Measurements from ENCODE around the gene DCLRE1A. TPM values are rescaled to one million over a fixed set of nuclear protein-coding genes. Genes with fewer than 3 reads are reported as not detected.

Gene DCLRE1A
- total and polyA plus RNA-seq, 4 experiments from 2014 or later: 3.3 to 5.3 (median 4.6) TPM

DNA sequence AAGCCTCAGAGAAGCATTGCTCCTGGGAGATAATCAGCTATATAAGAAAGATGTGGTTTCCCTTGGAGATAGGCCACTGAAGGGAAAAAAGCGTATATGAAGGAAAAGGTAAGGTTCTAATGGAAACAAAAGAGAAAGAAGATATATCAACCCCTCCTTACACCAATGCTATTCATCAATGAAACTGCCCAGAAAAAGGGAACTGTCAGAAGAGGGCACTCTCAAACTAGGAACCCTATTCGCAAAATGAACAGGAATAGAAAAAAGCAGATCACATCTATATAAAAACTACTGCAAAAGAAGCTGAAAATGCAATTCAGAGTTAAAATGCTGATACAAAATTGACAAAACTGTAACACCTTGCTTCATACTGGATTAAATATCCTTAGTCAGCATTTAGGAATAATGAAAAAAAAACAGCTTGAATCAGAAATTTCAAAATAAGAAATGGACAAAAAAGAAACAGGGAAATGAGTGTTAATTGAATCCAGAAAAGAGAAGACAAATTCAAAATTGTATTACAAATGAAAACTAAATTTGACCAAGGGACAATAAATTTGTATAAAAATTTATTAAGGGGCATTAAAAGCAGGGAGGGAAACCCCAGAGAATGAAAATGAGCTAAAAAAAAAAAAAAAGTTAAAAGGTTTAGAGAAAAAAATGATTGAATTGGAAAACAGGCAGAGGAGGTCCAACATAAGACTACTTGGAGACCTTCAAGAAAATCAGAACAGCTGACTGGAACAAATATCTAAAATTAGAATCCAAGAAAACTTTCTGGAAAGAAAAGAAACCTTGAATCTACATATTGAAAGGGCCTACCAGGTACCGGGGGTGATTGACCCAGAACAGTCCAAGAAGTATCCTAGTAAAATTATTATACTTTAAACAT is 18.5 kb upstream of the DCLRE1A start:
- H3K27ac ChIP-seq (ENCODE audit: low read depth, low read length): no peak overlapping the region
- peaks cover 34 to 55% of the 10 kb centered on the region in 2 donors for H3K36me3 Mint-ChIP-seq

DNA sequence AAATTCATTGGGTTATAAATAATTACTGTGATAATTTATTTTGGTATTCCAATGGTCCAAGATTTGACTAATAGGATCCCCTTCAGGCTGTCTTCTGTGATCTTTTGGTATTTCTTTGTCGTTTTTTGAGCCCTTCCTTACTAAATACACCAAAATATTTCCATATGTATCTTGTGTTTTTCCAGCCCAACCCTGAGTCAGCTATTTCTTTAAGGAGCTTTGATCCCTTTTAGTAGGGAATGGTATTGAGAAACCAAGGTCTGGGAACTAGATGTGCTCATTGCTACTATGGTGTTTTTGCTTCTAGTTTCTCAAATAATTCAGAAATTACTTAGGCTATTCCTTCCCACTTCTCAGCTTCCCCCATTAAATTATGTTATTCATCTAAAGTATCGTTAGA is 15.9 kb upstream of the DCLRE1A start:
- Histone ChIP-seq H3K9me3 (ENCODE audit: control insufficient read depth in 1 of 2, low read length in 2 of 2) (no peaks in the 10 kb centered on the region), H3K4me1 (ENCODE audit: insufficient read depth, low read length) (no peaks in the 10 kb centered on the region), H3K27ac (ENCODE audit: low read depth, low read length) (no peak overlapping the region), H3K36me3 (ENCODE audit: insufficient read depth, low read length) (no peaks in the 10 kb centered on the region), H3K4me3 (ENCODE audit: low read length in 2 of 2) (no peak overlapping the region), H3K27me3 (ENCODE audit: insufficient read depth, low read length) (no peaks in the 10 kb centered on the region)
- ChIA-PET CTCF (ENCODE audit: partially characterized antibody) (no interaction called here), POLR2A (ENCODE audit: partially characterized antibody) (no interaction called here)
- no peak for DNase-seq
- H3K9me3 Mint-ChIP-seq: peaks cover 0 to 12% (median 8%) of the 10 kb centered on the region in 8 donors
- intact Hi-C loops (cut with micrococcal nuclease): loop anchor here (5.0 kb wide), 1 partner anchor 233 kb away; no protein-coding TSS in a partner anchor
- peaks cover 7 to 21% (median 16%) of the 10 kb centered on the region in 4 donors for H3K4me1 Mint-ChIP-seq
- H3K36me3 Mint-ChIP-seq: peaks cover 30 to 39% of the 10 kb centered on the region in 2 donors
- H3K27ac Mint-ChIP-seq: no peak overlapping the region
- no peak overlapping the region for H3K4me3 Mint-ChIP-seq
- H3K27me3 Mint-ChIP-seq: no peaks in the 10 kb centered on the region

More for the DNA sequence above, 18.5 kb upstream of the DCLRE1A start:
- CTCF ChIA-PET (ENCODE audit: partially characterized antibody): interaction anchor here (0.7 to 1.0 kb wide), 3 partner anchors 10 to 231 kb away, joined by 3 read pairs; no protein-coding TSS in a partner anchor
- Mint-ChIP-seq H3K27me3 (no peaks in the 10 kb centered on the region), H3K9me3 (peaks cover 0 to 12% (median 8%) of the 10 kb centered on the region in 8 donors), H3K27ac (no peak overlapping the region), H3K4me3 (no peak overlapping the region), H3K4me1 (peaks cover 7 to 30% (median 15%) of the 10 kb centered on the region in 4 donors)
- H3K4me3 ChIP-seq (ENCODE audit: low read length in 2 of 2): no peak overlapping the region
- no peaks in the 10 kb centered on the region for H3K36me3 ChIP-seq (ENCODE audit: insufficient read depth, low read length)
- H3K9me3 ChIP-seq (ENCODE audit: control insufficient read depth in 1 of 2, low read length in 2 of 2): no peaks in the 10 kb centered on the region
- intact Hi-C loops (cut with micrococcal nuclease): loop anchor here (5.0 kb wide), 1 partner anchor 230 kb away; no protein-coding TSS in a partner anchor
- no peak for DNase-seq
- POLR2A ChIA-PET (ENCODE audit: partially characterized antibody): interaction anchor here (0.7 kb wide), 1 partner anchor 33 kb away, joined by 4 read pairs; no protein-coding TSS in a partner anchor
- H3K4me1 ChIP-seq (ENCODE audit: insufficient read depth, low read length): no peaks in the 10 kb centered on the region
- no peaks in the 10 kb centered on the region for H3K27me3 ChIP-seq (ENCODE audit: insufficient read depth, low read length)

- Histone ChIP-seq H3K27me3 (ENCODE audit: insufficient read depth, low read length) (no peaks in the 10 kb centered on the region), H3K9me3 (ENCODE audit: control insufficient read depth in 1 of 2, low read length in 2 of 2) (no peaks in the 10 kb centered on the region), H3K4me3 (ENCODE audit: low read length in 2 of 2) (no peak overlapping the region), H3K36me3 (ENCODE audit: insufficient read depth, low read length) (no peaks in the 10 kb centered on the region), H3K4me1 (ENCODE audit: insufficient read depth, low read length) (no peaks in the 10 kb centered on the region), H3K27ac (ENCODE audit: low read depth, low read length) (no peak overlapping the region)
- Mint-ChIP-seq H3K9me3 (peaks cover 0 to 12% (median 7%) of the 10 kb centered on the region in 8 donors), H3K27me3 (no peaks in the 10 kb centered on the region), H3K27ac (no peak overlapping the region), H3K4me1 (peaks cover 4 to 13% (median 11%) of the 10 kb centered on the region in 4 donors), H3K36me3 (peaks cover 29 to 42% of the 10 kb centered on the region in 2 donors), H3K4me3 (no peak overlapping the region)
- no peak for DNase-seq
- CTCF ChIA-PET (ENCODE audit: partially characterized antibody): no interaction called here
- intact Hi-C loops (cut with micrococcal nuclease): no loop called here
- POLR2A ChIA-PET (ENCODE audit: partially characterized antibody): no interaction called here
Observed at GRCh38 chr10:113867904-113868303, 14.0 kb upstream of the DCLRE1A start.

DNA sequence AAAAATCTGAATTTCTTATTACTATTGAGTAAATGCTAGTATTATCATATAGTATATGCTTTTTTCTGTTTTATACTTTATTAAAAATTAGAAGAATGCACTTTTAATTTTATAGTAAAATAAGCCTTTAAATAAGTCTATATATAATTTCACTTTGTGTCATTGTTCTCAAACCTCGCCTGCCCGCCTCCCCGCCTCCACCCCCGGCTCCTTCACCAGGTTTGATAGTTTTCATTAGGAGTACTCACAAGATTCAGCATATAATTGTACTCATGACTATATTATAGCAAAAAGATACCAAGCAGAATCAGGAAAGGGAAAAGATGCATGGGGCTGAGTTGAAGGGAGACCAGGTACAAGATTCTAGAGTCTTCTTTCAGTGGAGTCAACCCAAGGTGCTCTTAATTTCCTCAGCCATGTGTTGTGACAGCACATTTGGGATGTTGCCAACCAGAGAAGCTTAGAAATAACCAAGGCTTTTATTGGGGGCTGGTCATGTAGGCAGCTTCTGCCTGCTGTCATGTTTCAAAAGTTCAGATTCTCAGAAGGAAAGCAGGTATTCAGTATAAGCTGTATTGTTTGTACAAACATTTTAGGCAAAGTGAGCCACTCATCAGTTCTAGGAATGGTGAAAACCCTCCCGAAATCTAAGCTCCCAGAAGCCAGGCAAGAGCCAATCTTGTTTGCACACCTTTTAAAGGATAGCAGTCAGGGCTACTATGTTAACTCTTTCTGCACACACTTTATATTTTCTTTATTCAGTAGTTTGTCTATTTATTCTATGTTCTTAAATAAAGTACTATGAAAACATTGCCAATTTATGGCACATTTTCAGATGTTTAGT is 12.9 kb upstream of the DCLRE1A start:
- no peak overlapping the region for H3K4me3 Mint-ChIP-seq
- ChIA-PET POLR2A (ENCODE audit: partially characterized antibody) (no interaction called here), CTCF (ENCODE audit: partially characterized antibody) (no interaction called here)
- Histone ChIP-seq H3K27me3 (ENCODE audit: insufficient read depth, low read length) (no peaks in the 10 kb centered on the region), H3K27ac (ENCODE audit: low read depth, low read length) (no peak overlapping the region), H3K4me1 (ENCODE audit: insufficient read depth, low read length) (no peaks in the 10 kb centered on the region), H3K4me3 (ENCODE audit: low read length in 2 of 2) (no peak overlapping the region), H3K36me3 (ENCODE audit: insufficient read depth, low read length) (no peaks in the 10 kb centered on the region), H3K9me3 (ENCODE audit: control insufficient read depth in 1 of 2, low read length in 2 of 2) (no peaks in the 10 kb centered on the region)
- H3K4me1 Mint-ChIP-seq: peaks cover 4 to 13% (median 11%) of the 10 kb centered on the region in 4 donors
- H3K36me3 Mint-ChIP-seq: peaks cover 23 to 38% of the 10 kb centered on the region in 2 donors
- H3K27me3 Mint-ChIP-seq: no peaks in the 10 kb centered on the region
- no peak for DNase-seq
- H3K9me3 Mint-ChIP-seq: peaks cover 0 to 3% (median 1%) of the 10 kb centered on the region in 8 donors
- intact Hi-C loops (cut with micrococcal nuclease): no loop called here
- H3K27ac Mint-ChIP-seq: peak overlapping the region in 1 of 7 donors; percentile 24

DNA sequence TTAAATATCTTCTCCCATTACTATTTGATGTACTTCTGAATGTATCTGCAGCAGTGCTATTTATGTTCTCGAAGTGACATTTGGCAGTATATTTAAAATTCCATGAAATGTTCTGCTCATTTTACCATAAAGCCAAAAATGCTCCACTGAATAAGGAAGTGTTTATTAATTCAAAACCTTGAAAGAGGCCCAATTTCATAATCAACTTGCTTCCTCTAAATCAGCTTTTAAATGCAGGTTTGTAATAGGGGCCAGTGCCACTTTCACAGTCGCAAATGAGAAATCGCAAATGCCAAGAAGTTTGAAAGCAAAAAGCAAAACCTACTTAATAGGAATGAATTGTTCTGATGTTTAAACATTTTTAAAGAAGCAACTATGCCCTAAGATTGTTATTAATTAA is 12.0 kb upstream of the DCLRE1A start:
- H3K4me1 ChIP-seq (ENCODE audit: insufficient read depth, low read length): no peaks in the 10 kb centered on the region
- Mint-ChIP-seq H3K4me1 (peaks cover 5 to 15% (median 12%) of the 10 kb centered on the region in 4 donors), H3K36me3 (peaks cover 27 to 40% of the 10 kb centered on the region in 2 donors), H3K27ac (no peak overlapping the region), H3K9me3 (peaks cover 0 to 4% (median 0%) of the 10 kb centered on the region in 8 donors), H3K4me3 (no peak overlapping the region), H3K27me3 (no peaks in the 10 kb centered on the region)
- intact Hi-C loops (cut with micrococcal nuclease): no loop called here
- no peak overlapping the region for H3K27ac ChIP-seq (ENCODE audit: low read depth, low read length)
- H3K4me3 ChIP-seq (ENCODE audit: low read length in 2 of 2): no peak overlapping the region
- no peaks in the 10 kb centered on the region for H3K27me3 ChIP-seq (ENCODE audit: insufficient read depth, low read length)
- CTCF ChIA-PET (ENCODE audit: partially characterized antibody): no interaction called here
- H3K9me3 ChIP-seq (ENCODE audit: control insufficient read depth in 1 of 2, low read length in 2 of 2): no peaks in the 10 kb centered on the region
- no peaks in the 10 kb centered on the region for H3K36me3 ChIP-seq (ENCODE audit: insufficient read depth, low read length)
- POLR2A ChIA-PET (ENCODE audit: partially characterized antibody): no interaction called here
- DNase-seq: no peak

- Mint-ChIP-seq H3K27ac (no peak overlapping the region), H3K27me3 (no peaks in the 10 kb centered on the region), H3K36me3 (peaks cover 42 to 46% of the 10 kb centered on the region in 2 donors), H3K4me3 (no peak overlapping the region), H3K4me1 (peaks cover 15 to 36% (median 27%) of the 10 kb centered on the region in 4 donors), H3K9me3 (peaks cover 0 to 6% (median 0%) of the 10 kb centered on the region in 8 donors)
- CTCF ChIA-PET (ENCODE audit: partially characterized antibody): interaction anchor here (1.1 kb wide), 1 partner anchor 13 kb away, joined by 3 read pairs; no protein-coding TSS in a partner anchor
- POLR2A ChIA-PET (ENCODE audit: partially characterized antibody): no interaction called here
- intact Hi-C loops (cut with micrococcal nuclease): no loop called here
- H3K36me3 ChIP-seq (ENCODE audit: insufficient read depth, low read length): peaks cover 5% of the 10 kb centered on the region
- H3K4me1 ChIP-seq (ENCODE audit: insufficient read depth, low read length): peaks cover 30% of the 10 kb centered on the region
- no peak overlapping the region for H3K4me3 ChIP-seq (ENCODE audit: low read length in 2 of 2)
- H3K27ac ChIP-seq (ENCODE audit: low read depth, low read length): no peak overlapping the region
- no peaks in the 10 kb centered on the region for H3K9me3 ChIP-seq (ENCODE audit: control insufficient read depth in 1 of 2, low read length in 2 of 2)
- no peaks in the 10 kb centered on the region for H3K27me3 ChIP-seq (ENCODE audit: insufficient read depth, low read length)
- DNase-seq: no peak
Observed at GRCh38 chr10:113859261-113859660, 5.4 kb upstream of the DCLRE1A start.

DNA sequence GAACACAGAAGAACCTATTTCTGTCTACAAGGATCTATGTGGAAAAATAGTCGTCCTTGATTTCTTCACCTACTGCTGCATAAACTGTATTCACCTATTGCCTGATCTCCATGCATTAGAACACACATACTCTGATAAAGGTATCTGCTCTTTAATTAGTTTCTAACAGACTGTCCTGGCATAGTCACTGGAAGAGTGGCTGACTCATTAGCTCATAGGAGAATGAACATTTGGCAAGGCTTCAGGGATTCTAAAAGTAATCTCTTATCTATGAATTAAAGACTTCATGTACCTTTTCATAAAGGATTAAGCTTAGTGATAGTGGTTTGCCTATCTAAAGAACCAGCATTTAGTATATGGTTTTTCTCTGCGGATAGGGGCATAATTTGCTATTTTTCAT is 4.7 kb upstream of the DCLRE1A start:
- Mint-ChIP-seq H3K36me3 (peaks cover 39 to 42% of the 10 kb centered on the region in 2 donors), H3K27ac (no peak overlapping the region), H3K4me3 (no peak overlapping the region), H3K27me3 (no peaks in the 10 kb centered on the region), H3K4me1 (peaks cover 19 to 38% (median 30%) of the 10 kb centered on the region in 4 donors), H3K9me3 (peaks cover 0 to 6% (median 0%) of the 10 kb centered on the region in 8 donors)
- no peak overlapping the region for H3K27ac ChIP-seq (ENCODE audit: low read depth, low read length)
- CTCF ChIA-PET (ENCODE audit: partially characterized antibody): interaction anchor here (1.1 kb wide), 1 partner anchor 14 kb away, joined by 3 read pairs; no protein-coding TSS in a partner anchor
- POLR2A ChIA-PET (ENCODE audit: partially characterized antibody): no interaction called here
- no peak overlapping the region for H3K4me3 ChIP-seq (ENCODE audit: low read length in 2 of 2)
- H3K9me3 ChIP-seq (ENCODE audit: control insufficient read depth in 1 of 2, low read length in 2 of 2): no peaks in the 10 kb centered on the region
- H3K4me1 ChIP-seq (ENCODE audit: insufficient read depth, low read length): peaks cover 33% of the 10 kb centered on the region
- intact Hi-C loops (cut with micrococcal nuclease): no loop called here
- H3K36me3 ChIP-seq (ENCODE audit: insufficient read depth, low read length): peaks cover 5% of the 10 kb centered on the region
- DNase-seq: no peak
- H3K27me3 ChIP-seq (ENCODE audit: insufficient read depth, low read length): no peaks in the 10 kb centered on the region

Data from CD4-positive, alpha-beta memory T cell (primary cell).